Chondrocyte (in vitro differentiated cells): Measurements from ENCODE around the gene OR6B3. TPM values are rescaled to one million over a fixed set of nuclear protein-coding genes. Genes with fewer than 3 reads are reported as not detected.

Experiments
- DNase-seq: peaks from one replicate; pipeline ENCODE4 v3.0.0; 2021; ENCODE audit warnings: mixed read lengths, low spot score
- H3K27ac Mint-ChIP-seq: one replicate; pipeline ENCODE4 v1.8.0; 2021; ENCODE audit warnings: mild to moderate bottlenecking, moderate library complexity, mixed read lengths; ENCODE audit not compliant: unreplicated experiment
- H3K27me3 Mint-ChIP-seq: 2 replicates; pipeline ENCODE4 v1.8.0; 2021; ENCODE audit warnings: low read depth, mixed read lengths
- H3K36me3 Mint-ChIP-seq: 2 replicates; pipeline ENCODE4 v1.8.0; 2021; ENCODE audit warnings: low read depth, mixed read lengths
- H3K4me1 Mint-ChIP-seq: 2 replicates; pipeline ENCODE4 v1.8.0; 2021; ENCODE audit warnings: low read depth, mild to moderate bottlenecking, mixed read lengths
- H3K4me3 Mint-ChIP-seq: one replicate; pipeline ENCODE4 v1.8.0; 2021; ENCODE audit warnings: mild to moderate bottlenecking, moderate library complexity, mixed read lengths; ENCODE audit not compliant: unreplicated experiment
- H3K9me3 Mint-ChIP-seq: 2 replicates; pipeline ENCODE4 v1.8.0; 2021; ENCODE audit warnings: low read depth, mixed read lengths
- CTCF ChIP-seq: fragments of 200-600 bp; sonication (generic); IDR thresholded peaks from 2 replicates; pipeline ENCODE4 v1.5.0; 2021; ENCODE audit warnings: antibody characterized with exemption, mild to moderate bottlenecking, moderate library complexity
- total RNA-seq: library from RNA; stranded (reverse); gene quantifications from 3 replicates; pipeline ENCODE4 v1.2.1, GENCODE V29; 2021

OR6B3 gene
- total RNA-seq, 1 donor from 2014 or later = not detected

- Mint-ChIP-seq H3K27me3 (peaks cover 76% of the 10 kb centered on the region), H3K27ac (no peak overlapping the region), H3K36me3 (no peaks in the 10 kb centered on the region), H3K4me1 (no peaks in the 10 kb centered on the region), H3K9me3 (no peaks in the 10 kb centered on the region), H3K4me3 (no peak overlapping the region)
- no peak for TF ChIP-seq CTCF
- no peak for DNase-seq
These were observed 2.0 kb upstream of the OR6B3 start for GRCh38 chr2:240055177-240055917.

GRCh38 chr2:240052524-240052923 is 797 bp downstream of the OR6B3 start:
- H3K4me1 Mint-ChIP-seq = no peaks in the 10 kb centered on the region
- H3K9me3 Mint-ChIP-seq = no peaks in the 10 kb centered on the region
- no peak for TF ChIP-seq CTCF
- peaks cover 76% of the 10 kb centered on the region for H3K27me3 Mint-ChIP-seq
- no peak overlapping the region for H3K4me3 Mint-ChIP-seq
- no peak for DNase-seq
- no peaks in the 10 kb centered on the region for H3K36me3 Mint-ChIP-seq
- no peak overlapping the region for H3K27ac Mint-ChIP-seq

GRCh38 chr2:240051697-240052096 is 1.6 kb downstream of the OR6B3 start:
- H3K4me1 Mint-ChIP-seq = no peaks in the 10 kb centered on the region
- DNase-seq = no peak
- H3K36me3 Mint-ChIP-seq = no peaks in the 10 kb centered on the region
- H3K9me3 Mint-ChIP-seq = no peaks in the 10 kb centered on the region
- peaks cover 76% of the 10 kb centered on the region for H3K27me3 Mint-ChIP-seq
- H3K27ac Mint-ChIP-seq = no peak overlapping the region
- TF ChIP-seq CTCF = no peak
- H3K4me3 Mint-ChIP-seq = no peak overlapping the region

GRCh38 chr2:240050278-240050677 is 3.0 kb downstream of the OR6B3 start:
- H3K27me3 Mint-ChIP-seq = peaks cover 67% of the 10 kb centered on the region
- DNase-seq = no peak
- H3K4me3 Mint-ChIP-seq = no peak overlapping the region
- TF ChIP-seq CTCF = no peak
- no peaks in the 10 kb centered on the region for H3K4me1 Mint-ChIP-seq
- H3K27ac Mint-ChIP-seq = no peak overlapping the region
- H3K36me3 Mint-ChIP-seq = no peaks in the 10 kb centered on the region
- no peaks in the 10 kb centered on the region for H3K9me3 Mint-ChIP-seq

- DNase-seq = no peak
- TF ChIP-seq CTCF = no peak
- Mint-ChIP-seq H3K27ac (no peak overlapping the region), H3K4me1 (no peaks in the 10 kb centered on the region), H3K4me3 (no peak overlapping the region), H3K36me3 (no peaks in the 10 kb centered on the region), H3K9me3 (no peaks in the 10 kb centered on the region), H3K27me3 (peaks cover 61% of the 10 kb centered on the region)
These were observed 5.1 kb downstream of the OR6B3 start for GRCh38 chr2:240048237-240048636.
